ENCODE measurements around the gene DDA1.

The DDA1 gene

DNA sequence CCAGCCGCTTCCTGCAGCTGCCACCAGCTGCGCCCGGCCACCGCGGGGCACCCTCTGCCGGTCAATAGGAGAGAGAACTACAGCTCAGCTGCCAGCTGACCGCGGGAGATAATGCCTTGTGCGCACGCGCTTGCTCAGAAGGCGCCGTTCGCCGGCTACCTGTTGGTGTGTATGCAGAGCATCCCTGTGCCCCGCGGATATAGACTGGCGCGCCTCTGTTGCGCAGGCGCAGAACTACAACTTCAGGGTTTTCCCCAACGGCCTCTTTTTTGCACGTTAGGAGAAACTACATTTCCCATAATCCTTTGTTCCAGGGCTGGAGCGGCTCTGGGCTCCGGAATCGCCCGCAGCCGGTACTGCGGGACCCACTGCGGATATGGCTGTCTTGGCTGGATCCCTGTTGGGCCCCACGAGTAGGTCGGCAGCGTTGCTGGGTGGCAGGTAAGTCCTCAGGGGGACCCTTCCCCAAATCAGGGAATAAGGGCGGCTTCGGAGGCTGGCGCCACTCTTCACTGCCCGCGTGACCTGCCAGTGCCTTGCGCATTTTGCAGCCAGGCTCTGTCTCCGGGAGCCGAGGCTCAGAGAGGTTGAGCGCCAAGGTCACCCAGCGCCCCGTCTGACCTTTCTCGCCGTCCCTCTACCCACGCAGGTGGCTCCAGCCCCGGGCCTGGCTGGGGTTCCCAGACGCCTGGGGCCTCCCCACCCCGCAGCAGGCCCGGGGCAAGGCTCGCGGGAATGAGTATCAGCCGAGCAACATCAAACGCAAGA is 3.7 kb upstream of the DDA1 start, which contains the start of gene MRPL34 (continued):
- TF ChIP-seq, protein P1, sequence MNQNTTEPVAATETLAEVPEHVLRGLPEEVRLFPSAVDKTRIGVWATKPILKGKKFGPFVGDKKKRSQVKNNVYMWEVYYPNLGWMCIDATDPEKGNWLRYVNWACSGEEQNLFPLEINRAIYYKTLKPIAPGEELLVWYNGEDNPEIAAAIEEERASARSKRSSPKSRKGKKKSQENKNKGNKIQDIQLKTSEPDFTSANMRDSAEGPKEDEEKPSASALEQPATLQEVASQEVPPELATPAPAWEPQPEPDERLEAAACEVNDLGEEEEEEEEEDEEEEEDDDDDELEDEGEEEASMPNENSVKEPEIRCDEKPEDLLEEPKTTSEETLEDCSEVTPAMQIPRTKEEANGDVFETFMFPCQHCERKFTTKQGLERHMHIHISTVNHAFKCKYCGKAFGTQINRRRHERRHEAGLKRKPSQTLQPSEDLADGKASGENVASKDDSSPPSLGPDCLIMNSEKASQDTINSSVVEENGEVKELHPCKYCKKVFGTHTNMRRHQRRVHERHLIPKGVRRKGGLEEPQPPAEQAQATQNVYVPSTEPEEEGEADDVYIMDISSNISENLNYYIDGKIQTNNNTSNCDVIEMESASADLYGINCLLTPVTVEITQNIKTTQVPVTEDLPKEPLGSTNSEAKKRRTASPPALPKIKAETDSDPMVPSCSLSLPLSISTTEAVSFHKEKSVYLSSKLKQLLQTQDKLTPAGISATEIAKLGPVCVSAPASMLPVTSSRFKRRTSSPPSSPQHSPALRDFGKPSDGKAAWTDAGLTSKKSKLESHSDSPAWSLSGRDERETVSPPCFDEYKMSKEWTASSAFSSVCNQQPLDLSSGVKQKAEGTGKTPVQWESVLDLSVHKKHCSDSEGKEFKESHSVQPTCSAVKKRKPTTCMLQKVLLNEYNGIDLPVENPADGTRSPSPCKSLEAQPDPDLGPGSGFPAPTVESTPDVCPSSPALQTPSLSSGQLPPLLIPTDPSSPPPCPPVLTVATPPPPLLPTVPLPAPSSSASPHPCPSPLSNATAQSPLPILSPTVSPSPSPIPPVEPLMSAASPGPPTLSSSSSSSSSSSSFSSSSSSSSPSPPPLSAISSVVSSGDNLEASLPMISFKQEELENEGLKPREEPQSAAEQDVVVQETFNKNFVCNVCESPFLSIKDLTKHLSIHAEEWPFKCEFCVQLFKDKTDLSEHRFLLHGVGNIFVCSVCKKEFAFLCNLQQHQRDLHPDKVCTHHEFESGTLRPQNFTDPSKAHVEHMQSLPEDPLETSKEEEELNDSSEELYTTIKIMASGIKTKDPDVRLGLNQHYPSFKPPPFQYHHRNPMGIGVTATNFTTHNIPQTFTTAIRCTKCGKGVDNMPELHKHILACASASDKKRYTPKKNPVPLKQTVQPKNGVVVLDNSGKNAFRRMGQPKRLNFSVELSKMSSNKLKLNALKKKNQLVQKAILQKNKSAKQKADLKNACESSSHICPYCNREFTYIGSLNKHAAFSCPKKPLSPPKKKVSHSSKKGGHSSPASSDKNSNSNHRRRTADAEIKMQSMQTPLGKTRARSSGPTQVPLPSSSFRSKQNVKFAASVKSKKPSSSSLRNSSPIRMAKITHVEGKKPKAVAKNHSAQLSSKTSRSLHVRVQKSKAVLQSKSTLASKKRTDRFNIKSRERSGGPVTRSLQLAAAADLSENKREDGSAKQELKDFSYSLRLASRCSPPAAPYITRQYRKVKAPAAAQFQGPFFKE (tag by site-specific recombination; IDR thresholded peaks at IDR 0.05; ENCODE audit: borderline replicate concordance), result no peak
- TF ChIP-seq KLF8 (tag by site-specific recombination; IDR thresholded peaks at IDR 0.05) (peak; percentile 43; the same call in 1 of the 2 replicates), ZNF660 (tag by site-specific recombination; IDR thresholded peaks at IDR 0.05) (peak; percentile 59; the same call in 1 of the 2 replicates), ZBTB17 (tag by site-specific recombination; IDR thresholded peaks at IDR 0.05) (peak; percentile 96), ZNF654 (tag by site-specific recombination; IDR thresholded peaks at IDR 0.05; ENCODE audit: low read depth) (peak; percentile 37), ZNF473 (tag by site-specific recombination; IDR thresholded peaks at IDR 0.05) (no peak), ZNF335 (tag by site-specific recombination; conservative IDR thresholded peaks at IDR 0.05) (peak; percentile 100), ZNF140 (tag by site-specific recombination; IDR thresholded peaks at IDR 0.05) (no peak), KLF17 (tag by site-specific recombination; IDR thresholded peaks at IDR 0.05) (0 out of 2 replicates have a peak, but pooled peaks have one; percentile 25), ZNF544 (tag by site-specific recombination; IDR thresholded peaks at IDR 0.05) (no peak), ZNF24 (tag by site-specific recombination; IDR thresholded peaks at IDR 0.05) (no peak; the same call in 1 of the 2 replicates), ZNF391 (tag by site-specific recombination; IDR thresholded peaks at IDR 0.05; ENCODE audit: borderline replicate concordance, low read depth) (no peak), GLIS2 (tag by site-specific recombination; IDR thresholded peaks at IDR 0.05) (peak; percentile 9), OSR2 (tag by site-specific recombination; IDR thresholded peaks at IDR 0.05) (peak; percentile 88), ZNF202 (tag by site-specific recombination; IDR thresholded peaks at IDR 0.05; ENCODE audit: borderline replicate concordance) (no peak), SCRT2 (tag by site-specific recombination; IDR thresholded peaks at IDR 0.05) (peak; percentile 100), ZNF2 (tag by site-specific recombination; IDR thresholded peaks at IDR 0.05) (0 out of 2 replicates have a peak, but pooled peaks have one; percentile 52), HOXC10 (CRISPR knock-in tag; IDR thresholded peaks at IDR 0.05) (no peak), ZNF341 (tag by site-specific recombination; IDR thresholded peaks at IDR 0.05; ENCODE audit: low read depth) (peak; percentile 53), GFI1B (tag by site-specific recombination; IDR thresholded peaks at IDR 0.05) (no peak), ZFP3 (tag by site-specific recombination; IDR thresholded peaks at IDR 0.05; ENCODE audit: low read depth) (no peak), ZNF501 (tag by site-specific recombination; IDR thresholded peaks at IDR 0.05) (peak; percentile 66; the same call in 1 of the 2 replicates), ZNF488 (tag by site-specific recombination; IDR thresholded peaks at IDR 0.05) (no peak), ZNF10 (tag by site-specific recombination; IDR thresholded peaks at IDR 0.05) (no peak), ZNF626 (tag by site-specific recombination; IDR thresholded peaks at IDR 0.05) (no peak), ZNF18 (tag by site-specific recombination; IDR thresholded peaks at IDR 0.05) (no peak; the same call in 1 of the 2 replicates)
- TF ChIP-seq, protein P2, sequence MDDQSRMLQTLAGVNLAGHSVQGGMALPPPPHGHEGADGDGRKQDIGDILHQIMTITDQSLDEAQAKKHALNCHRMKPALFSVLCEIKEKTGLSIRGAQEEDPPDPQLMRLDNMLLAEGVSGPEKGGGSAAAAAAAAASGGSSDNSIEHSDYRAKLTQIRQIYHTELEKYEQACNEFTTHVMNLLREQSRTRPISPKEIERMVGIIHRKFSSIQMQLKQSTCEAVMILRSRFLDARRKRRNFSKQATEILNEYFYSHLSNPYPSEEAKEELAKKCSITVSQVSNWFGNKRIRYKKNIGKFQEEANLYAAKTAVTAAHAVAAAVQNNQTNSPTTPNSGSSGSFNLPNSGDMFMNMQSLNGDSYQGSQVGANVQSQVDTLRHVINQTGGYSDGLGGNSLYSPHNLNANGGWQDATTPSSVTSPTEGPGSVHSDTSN (CRISPR knock-in tag; IDR thresholded peaks at IDR 0.05), result 0 out of 2 replicates have a peak, but pooled peaks have one; percentile 39
- TF ChIP-seq, protein P3, sequence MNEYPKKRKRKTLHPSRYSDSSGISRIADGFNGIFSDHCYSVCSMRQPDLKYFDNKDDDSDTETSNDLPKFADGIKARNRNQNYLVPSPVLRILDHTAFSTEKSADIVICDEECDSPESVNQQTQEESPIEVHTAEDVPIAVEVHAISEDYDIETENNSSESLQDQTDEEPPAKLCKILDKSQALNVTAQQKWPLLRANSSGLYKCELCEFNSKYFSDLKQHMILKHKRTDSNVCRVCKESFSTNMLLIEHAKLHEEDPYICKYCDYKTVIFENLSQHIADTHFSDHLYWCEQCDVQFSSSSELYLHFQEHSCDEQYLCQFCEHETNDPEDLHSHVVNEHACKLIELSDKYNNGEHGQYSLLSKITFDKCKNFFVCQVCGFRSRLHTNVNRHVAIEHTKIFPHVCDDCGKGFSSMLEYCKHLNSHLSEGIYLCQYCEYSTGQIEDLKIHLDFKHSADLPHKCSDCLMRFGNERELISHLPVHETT (tag by site-specific recombination; IDR thresholded peaks at IDR 0.05), result 0 out of 2 replicates have a peak, but pooled peaks have one; percentile 12

All from HEK293 (cell line).